Right atrium auricular region (tissue), 2 donors: Measurements from ENCODE around the gene FXYD3. TPM values are rescaled to one million over a fixed set of nuclear protein-coding genes. Genes with fewer than 3 reads are reported as not detected.

Source experiments
- DNase-seq: peaks from one replicate; pipeline ENCODE4 v3.0.0-alpha.2; 2019; ENCODE audit warnings: low spot score
- H3K27ac ChIP-seq, 2 donors: fragments of 200-600 bp; sonication (generic); 1 replicate in 1 of 2; 2 replicates in 1 of 2; pipeline ENCODE4 v1.5.1; 2016 to 2019
- H3K27me3 ChIP-seq, 2 donors: fragments of 200-600 bp; sonication (generic); one replicate each; pipeline versions ENCODE4 v1.5.1 to v1.6.0; 2017 to 2019
- H3K36me3 ChIP-seq: fragments of 200-600 bp; sonication (generic); one replicate; pipeline ENCODE4 v1.5.1; 2016
- H3K4me1 ChIP-seq, 2 donors: fragments of 200-600 bp; sonication (generic); one replicate each; pipeline versions ENCODE4 v1.5.1 to v1.6.0; 2017 to 2019
- H3K4me3 ChIP-seq, 2 donors: fragments of 200-600 bp; sonication (generic); 1 replicate in 1 of 2; 2 replicates in 1 of 2; pipeline ENCODE4 v1.5.1; 2017 to 2019; ENCODE audit warnings: mild to moderate bottlenecking in 1 of 2, moderate library complexity in 1 of 2
- H3K9me3 ChIP-seq, 2 donors: fragments of 200-600 bp; sonication (generic); one replicate each; pipeline ENCODE4 v1.5.1; 2019
- CTCF ChIP-seq, 2 donors: fragments of 200-600 bp; sonication (generic); IDR thresholded peaks; one replicate each; pipeline ENCODE4 v1.5.1; 2019; ENCODE audit warnings: antibody characterized with exemption in 2 of 2
- total RNA-seq, 2 donors: library from RNA; depleted of rRNA; stranded (reverse); fragments of >200 nt; gene quantifications; one replicate each; pipeline ENCODE4 v1.1.0, GENCODE V29; 2016

FXYD3 gene
- total RNA-seq, 2 donors from 2014 or later: 0.98 to 1.6 TPM

- peak overlapping the region; percentile 70 to 85 for H3K27ac ChIP-seq
- no peaks in the 10 kb centered on the region for H3K9me3 ChIP-seq
- peak in 1 of 2 donors; percentile 66 for TF ChIP-seq CTCF (IDR thresholded peaks at IDR 0.05)
- DNase-seq: no peak
- peaks cover 0 to 23% of the 10 kb centered on the region in 2 donors for H3K4me1 ChIP-seq
- H3K4me3 ChIP-seq: peak overlapping the region; percentile 58 to 67
- H3K27me3 ChIP-seq: peaks cover 0 to 7% of the 10 kb centered on the region in 2 donors
- H3K36me3 ChIP-seq: peaks cover 10% of the 10 kb centered on the region
Observed at GRCh38 chr19:35153701-35154524, 38.3 kb downstream of the FXYD3 start.

- peak within 1 kb of the TSS; percentile 58 to 67 for H3K4me3 ChIP-seq
- no peak for TF ChIP-seq CTCF (IDR thresholded peaks at IDR 0.05)
- peaks cover 10% of the 10 kb centered on the region for H3K36me3 ChIP-seq
- H3K27me3 ChIP-seq: peaks cover 0 to 7% of the 10 kb centered on the region in 2 donors
- DNase-seq: peak; percentile 85
- H3K9me3 ChIP-seq: no peaks in the 10 kb centered on the region
- peak within 1 kb of the TSS; percentile 70 to 85 for H3K27ac ChIP-seq
- H3K4me1 ChIP-seq: peaks cover 0 to 23% of the 10 kb centered on the region in 2 donors
Observed at GRCh38 chr19:35154525-35155406, 39.1 kb downstream of the FXYD3 start, which contains the start of gene FXYD5. Gene FXYD5, plus strand, starts transcription at chr19:35154735. Its CDS starts 816 bp downstream, at chr19:35155551.

GRCh38 chr19:35155441-35155840 is 39.8 kb downstream of the FXYD3 start:
- Histone ChIP-seq H3K4me1 (peaks cover 0 to 23% of the 10 kb centered on the region in 2 donors), H3K4me3 (peak overlapping the region; percentile 58 to 67), H3K27ac (peak overlapping the region; percentile 70 to 85), H3K9me3 (no peaks in the 10 kb centered on the region), H3K36me3 (peaks cover 10% of the 10 kb centered on the region), H3K27me3 (peaks cover 0 to 7% of the 10 kb centered on the region in 2 donors)
- no peak for TF ChIP-seq CTCF (IDR thresholded peaks at IDR 0.05)
- DNase-seq: no peak

GRCh38 chr19:35155981-35156672 is 40.5 kb downstream of the FXYD3 start:
- H3K4me3 ChIP-seq: peak overlapping the region in 1 of 2 donors; percentile 58
- no peak for TF ChIP-seq CTCF (IDR thresholded peaks at IDR 0.05)
- H3K36me3 ChIP-seq: peaks cover 11% of the 10 kb centered on the region
- DNase-seq: no peak
- peaks cover 0 to 23% of the 10 kb centered on the region in 2 donors for H3K4me1 ChIP-seq
- H3K9me3 ChIP-seq: no peaks in the 10 kb centered on the region
- H3K27me3 ChIP-seq: peaks cover 0 to 7% of the 10 kb centered on the region in 2 donors
- H3K27ac ChIP-seq: no peak overlapping the region

- Histone ChIP-seq H3K4me1 (peaks cover 0 to 23% of the 10 kb centered on the region in 2 donors), H3K27ac (no peak overlapping the region), H3K9me3 (no peaks in the 10 kb centered on the region), H3K4me3 (no peak overlapping the region), H3K36me3 (peaks cover 16% of the 10 kb centered on the region), H3K27me3 (peaks cover 0 to 7% of the 10 kb centered on the region in 2 donors)
- DNase-seq: no peak
- TF ChIP-seq CTCF (IDR thresholded peaks at IDR 0.05): no peak
Observed at GRCh38 chr19:35156673-35157014, 41.0 kb downstream of the FXYD3 start.
